Stimulated activated CD8-positive, alpha-beta memory T cell treated with anti-CD3 and anti-CD28 coated beads, Interleukin-7, amount 100 ng/mL, for 4 hours (primary cell): ENCODE measurements around the gene FAM217A.

Experiments used
- DNase-seq, 2 donors: peaks; one replicate each; pipeline ENCODE4 v3.0.0-alpha.2; 2020; ENCODE audit warnings: low read depth in 2 of 2

The FAM217A gene

DNA sequence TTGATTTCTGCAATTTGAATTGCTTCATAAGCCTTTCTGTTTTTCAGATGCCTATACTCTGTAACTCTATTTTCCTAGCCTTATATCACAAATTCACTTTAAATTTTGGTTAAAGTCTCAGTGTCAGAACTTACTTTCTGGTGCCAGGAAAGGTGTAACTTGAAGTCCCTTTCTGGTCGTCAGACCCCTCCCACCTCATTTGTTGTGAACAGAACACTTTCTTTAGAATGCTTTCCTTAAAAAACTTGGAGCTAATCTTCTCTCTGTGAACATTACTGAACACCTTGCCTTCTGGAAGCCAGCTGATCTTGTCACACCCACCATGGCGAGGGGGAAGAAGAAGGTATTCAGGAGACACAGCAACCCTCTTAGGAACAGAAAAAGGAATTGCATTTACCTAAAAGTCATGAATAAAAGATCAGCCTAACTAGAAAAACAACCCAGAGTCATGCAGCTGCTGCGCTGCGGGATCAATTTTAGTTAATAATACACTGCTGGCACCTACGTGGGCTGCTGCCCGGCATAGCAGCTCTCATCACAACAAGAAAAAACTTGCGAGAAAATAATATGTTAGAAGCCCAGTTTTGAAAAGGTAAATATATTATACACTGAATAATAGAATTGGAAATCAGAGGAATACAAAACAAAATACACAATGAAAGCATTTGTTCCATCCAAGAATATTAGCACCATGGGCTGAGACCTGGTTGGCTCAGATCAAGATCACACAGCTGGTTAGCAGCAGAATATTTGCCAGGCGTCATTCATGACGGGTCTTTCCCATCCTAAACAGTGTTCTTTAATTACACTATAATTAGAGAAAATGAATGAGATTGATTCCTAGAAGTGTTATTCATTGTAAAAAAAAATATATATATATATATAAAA, 5.8 kb upstream of the FAM217A start:
- DNase-seq: no peak

DNA sequence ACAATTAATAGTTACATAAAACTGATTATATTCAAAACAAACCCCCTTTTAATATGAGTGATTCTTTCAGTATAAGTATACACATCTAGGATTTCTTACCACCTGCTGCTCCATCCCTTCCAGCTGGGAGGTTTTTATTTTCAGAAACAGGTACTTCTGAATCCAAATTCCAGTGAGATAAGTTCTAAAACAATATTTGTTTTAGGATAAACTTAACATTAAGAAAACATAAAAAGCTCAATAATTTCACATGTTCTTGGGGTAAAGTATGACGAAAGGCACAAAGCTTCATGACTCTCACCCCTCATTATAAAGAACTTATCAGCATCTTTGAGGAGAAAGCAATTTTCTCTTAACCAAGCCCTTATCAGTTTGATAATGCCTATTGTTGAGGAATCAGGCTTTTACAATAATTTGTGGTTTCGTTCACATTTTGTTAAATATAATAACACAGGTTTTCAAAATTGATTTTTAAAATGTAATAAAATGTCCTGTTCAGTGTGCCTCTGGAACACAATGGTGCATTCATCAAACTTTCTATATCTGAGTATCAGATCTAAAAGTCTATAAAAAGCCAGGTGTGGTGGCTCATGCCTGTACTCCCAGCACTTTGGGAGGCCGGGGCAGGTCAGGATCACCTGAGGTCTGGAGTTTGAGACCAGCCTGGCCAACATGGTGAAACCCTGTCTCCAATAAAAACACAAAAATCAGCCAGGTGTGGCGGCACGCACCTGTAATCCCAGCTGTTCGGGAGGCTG, 4.3 kb downstream of the FAM217A start:
- no peak for DNase-seq

DNA sequence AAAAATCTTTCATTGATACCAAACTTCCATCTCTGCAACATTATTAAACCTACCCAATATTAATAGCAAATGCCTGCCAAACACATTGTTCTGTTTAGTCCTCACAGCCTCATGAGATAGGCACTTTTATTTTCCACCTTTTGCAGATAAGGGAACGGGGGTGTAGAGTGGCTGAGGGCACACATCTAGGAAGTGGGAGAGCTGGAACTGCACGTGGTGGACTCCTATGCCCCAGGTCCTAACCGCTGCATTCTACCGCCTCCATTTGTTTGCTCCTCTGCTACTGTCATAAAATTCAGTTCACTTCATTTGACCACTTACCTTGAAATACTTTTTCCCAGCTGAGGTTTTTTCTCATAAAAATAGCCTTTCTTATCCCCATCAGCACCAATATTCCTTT, 7.6 kb downstream of the FAM217A start:
- DNase-seq: no peak

DNA sequence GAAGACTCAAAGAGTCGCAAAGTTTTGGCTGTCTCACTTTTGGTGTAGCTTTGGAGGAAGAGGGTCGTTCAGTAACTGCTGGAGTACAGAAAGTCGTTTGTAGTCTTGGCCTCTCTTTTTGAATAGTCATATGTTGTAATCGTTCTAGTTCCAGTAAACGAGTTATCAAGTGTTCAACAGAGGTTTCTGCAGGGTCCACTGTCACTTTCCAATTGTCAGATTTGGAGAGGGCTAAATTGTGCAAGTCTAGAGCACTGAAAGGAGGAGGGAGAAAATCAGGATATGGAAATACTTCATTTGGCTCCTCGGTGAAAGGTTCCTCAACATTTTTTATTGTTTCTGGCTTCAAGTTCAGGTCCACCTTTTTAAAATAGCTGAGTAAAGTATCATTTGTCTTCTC, 9.7 kb downstream of the FAM217A start:
- DNase-seq: no peak

DNA sequence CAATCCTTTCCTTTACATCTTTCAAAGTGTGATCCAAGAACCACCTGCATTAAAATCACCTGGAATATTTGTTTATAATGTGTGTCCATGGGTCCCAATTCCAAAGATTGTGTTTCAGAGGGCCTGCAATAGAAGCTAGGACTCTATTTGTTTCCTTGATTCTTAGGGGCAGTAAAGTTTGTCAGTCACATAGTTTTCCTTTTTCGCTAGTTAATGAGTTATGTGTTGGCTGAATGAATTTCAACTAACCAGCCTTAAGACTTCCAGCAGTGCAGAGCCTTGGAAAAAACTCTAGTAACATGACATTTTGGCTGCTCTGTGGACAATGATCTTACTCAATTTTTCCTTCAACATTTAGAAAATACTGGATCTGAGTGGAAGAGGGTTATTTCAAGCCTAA, 11.3 kb downstream of the FAM217A start:
- DNase-seq: no peak

DNA sequence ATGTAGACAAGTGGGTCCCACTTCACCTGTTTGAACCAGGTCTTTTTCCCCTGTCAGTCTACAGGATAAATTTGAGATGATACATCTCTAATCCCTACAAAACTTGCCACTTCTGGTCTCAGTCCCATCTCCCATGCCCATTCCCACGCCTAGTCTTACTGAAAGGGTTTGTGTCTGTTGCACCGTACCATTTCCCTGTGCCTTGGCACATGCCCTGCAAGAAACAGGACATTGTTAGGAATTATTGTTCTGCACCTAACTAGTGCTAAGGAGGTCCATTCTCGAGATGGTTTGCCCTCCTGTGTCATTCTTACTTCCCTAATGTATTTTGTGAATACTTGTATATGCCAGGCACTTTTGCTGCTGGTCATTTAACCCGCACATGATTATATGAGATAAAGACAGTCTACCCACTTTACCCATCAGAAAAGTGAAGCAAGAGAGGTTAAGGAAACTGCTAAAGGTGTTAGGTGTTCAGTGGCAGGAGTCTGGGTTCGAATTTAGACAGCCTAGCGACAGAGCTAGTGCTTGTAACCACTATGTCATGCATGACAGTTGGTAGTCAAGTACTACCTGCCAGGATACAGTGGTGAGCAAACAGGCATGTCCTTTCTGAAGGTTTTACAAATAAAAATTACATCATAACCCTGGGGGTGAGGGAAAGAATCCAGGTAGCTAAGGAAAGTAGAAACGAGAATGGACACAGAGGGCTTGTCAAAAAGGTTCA, 12.7 kb downstream of the FAM217A start:
- no peak for DNase-seq

DNA sequence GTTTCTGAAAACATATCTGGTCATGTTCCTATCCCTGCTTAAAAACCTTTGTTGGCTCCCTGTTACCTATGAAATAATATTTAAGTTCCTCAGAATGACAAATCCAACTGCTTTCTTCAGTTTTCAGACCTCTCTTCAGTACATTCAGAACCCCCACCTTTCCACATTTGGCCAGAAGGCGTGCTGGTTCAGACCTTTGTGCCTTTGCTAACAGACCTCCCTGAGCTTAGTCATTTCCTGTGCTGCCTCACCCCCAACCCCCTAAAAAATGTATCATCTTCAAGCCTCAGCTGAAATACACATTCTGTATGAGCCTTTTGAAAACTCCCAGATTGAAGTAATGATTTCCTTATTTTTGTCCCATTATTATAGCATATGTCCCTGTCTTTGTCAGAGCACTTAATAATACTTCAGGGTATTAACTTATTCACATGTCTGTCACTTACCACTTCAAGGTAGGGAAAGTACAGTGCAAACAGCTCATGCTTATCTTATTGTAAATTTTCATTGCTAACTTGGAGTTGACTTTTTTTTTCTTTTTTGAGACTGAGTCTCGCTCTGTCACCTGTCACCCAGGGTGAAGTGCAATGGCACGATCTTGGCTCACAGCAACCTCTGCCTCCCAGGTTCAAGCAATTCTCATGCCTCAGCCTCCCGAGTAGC, 19.7 kb downstream of the FAM217A start:
- DNase-seq: peak; percentile 49 to 62

DNA sequence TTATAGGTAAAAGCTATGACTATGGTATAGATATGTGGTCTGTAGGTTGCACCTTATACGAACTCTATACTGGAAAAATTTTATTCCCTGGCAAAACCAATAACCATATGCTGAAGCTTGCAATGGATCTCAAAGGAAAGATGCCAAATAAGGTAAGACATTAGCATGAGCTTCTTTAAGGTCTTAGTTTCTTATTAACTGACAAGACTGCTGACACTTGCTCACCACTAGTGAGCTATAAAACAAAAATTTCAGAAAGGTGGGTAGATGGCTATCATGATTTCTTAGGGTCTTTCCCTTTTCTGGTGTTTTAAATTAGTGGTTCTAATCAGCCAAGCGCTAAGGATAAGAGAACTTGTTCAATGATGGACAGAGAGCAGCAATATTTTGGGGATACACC, 21.9 kb downstream of the FAM217A start:
- no peak for DNase-seq

DNA sequence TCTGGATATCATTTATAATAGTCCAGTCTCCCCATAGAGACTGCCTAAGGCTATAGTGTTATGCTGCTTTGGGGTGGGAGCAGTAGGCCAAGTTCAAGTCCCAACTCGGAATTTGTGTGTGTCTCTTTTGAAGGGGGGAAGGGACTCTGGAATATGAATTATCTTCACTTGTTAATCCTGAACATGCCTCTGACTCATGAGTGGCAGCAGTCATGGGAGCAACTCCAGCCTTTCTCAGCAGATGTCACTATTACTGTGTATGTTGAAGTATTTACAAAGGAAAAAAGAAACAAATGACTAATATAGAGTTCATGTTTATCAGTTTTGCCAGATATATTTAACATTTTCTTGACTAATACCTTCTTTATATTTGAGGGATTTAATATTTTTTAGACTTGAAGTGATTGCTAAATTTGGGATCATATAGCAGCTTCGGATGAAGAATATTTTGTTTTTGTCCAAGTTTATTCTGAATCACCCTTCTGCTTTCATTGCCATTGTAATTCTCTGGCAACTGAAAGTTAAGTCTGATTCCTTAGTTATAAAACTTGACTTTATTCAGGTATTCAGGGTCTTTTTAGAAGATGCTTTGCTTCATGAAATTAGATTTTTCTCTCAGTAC, 23.4 kb downstream of the FAM217A start:
- no peak for DNase-seq

DNA sequence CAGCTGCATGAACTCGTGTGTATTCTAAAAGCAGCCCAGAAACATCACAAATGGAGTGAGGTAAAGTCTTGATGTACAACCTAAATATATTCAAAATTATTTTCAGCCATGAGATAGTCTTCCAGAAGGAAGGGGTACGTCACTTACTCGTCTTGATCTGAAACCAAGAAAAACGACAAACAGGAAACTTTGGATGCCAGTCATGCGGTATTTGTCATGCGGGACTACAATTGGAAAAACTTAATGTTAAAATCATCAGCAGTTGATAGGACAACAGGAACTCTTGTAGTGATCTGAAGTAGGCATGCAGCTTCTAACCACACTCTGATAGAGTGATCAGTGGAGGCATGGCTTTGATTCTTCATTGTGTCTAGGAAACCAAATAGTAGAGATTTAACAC, 29.7 kb downstream of the FAM217A start:
- no peak for DNase-seq

DNA sequence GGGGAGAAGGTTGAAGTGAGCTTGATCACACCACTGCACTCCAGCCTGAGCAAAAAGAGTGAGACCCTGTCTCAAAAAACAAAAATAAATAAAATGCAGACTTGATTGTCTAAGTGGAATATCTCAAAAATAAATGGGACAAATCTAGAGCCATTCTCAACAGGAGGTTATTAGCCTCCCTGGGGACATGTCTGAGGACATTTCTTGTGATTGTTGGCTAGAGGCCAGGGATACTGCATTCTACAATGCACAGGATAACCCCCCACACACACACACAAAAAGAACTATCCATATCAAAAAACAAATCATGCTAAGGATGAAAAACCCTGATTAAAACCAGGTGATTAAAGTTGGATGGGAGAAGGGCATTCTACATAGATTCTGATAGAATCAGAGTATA, 37.5 kb downstream of the FAM217A start:
- no peak for DNase-seq

DNA sequence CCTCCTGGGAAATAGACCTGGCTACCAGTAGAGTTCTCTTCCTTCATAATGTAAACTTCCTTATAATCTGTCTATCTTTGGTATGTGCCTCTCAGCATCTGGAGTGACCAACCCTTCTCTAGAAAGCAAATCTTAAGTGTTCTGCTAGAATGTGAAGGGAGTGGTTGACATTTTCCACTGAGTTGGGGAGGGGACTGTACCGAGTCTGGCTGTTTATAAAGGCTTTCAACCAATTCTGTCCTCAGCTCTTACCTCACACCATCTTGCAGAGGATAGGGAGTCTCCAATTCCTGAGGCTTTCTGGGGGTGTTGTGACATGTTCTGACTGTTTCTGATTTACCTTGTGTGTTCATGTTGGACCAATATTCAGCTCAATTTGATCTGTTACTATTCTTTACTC, 39.6 kb downstream of the FAM217A start:
- DNase-seq: no peak

DNA sequence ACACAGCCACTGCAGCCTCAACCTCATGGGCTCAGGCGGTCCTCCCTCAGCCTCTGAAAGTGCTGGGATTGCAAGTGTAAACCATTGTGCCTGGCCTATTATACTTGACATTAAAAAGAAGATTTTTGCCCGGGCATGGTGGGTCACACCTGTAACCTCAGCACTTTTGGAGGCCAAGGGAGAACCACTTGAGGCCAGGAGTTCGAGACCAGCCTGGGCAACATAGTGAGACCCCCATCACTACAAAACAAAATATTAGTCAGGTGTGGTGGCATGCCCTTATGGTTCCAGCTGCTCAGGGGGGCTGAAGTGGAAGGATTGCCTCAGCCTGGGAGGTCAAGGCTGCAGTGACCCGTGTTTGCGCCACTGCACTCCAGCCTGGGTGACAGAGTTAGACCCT, 42.4 kb downstream of the FAM217A start:
- DNase-seq: no peak

DNA sequence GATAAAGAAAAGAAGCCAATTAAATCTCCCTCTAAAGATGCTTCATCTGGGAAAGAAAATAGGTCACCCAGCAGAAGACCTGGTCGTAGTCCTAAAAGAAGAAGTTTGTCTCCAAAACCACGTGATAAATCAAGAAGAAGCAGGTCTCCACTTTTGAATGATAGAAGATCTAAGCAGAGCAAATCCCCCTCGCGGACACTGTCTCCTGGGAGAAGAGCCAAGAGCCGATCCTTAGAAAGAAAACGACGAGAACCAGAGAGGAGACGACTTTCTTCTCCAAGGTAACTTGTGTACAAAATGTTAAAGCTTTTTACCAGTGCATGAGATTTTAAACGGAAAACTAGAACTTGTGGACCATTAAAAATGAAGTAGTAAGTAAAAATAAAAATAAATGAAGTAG, 46.5 kb downstream of the FAM217A start:
- no peak for DNase-seq

DNA sequence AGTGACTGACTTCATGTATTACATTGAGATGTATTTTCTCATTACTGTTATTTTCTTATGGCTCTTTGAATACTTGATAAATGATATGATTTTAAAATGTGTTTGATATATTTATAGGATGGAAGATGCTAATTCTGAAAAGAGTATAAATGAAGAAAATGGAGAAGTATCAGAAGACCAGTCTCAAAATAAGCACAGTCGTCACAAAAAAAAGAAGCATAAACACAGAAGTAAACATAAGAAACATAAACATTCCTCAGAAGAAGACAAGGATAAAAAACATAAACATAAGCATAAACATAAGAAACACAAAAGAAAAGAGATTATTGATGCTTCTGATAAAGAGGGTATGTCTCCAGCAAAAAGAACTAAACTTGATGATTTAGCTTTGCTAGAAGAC, 47.5 kb downstream of the FAM217A start:
- no peak for DNase-seq

DNA sequence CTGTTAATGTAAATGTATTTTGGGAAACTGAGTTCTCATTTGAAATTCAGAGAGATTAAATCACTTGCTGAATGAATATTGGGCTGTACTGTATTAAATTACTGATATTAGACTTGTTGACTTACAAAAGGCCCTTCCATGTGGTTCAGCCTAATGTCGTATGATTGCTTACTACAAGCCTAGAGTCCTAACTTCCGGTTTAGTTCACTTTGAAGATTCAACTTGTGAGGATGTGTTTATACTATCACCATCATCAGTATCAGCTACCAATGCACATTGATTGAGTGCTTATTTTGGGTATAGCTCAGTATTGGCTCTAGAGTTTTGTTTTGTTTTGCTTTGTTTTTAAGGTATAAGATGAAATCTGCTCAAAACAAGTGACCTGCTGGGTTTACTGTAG, 48.3 kb downstream of the FAM217A start:
- no peak for DNase-seq

DNA sequence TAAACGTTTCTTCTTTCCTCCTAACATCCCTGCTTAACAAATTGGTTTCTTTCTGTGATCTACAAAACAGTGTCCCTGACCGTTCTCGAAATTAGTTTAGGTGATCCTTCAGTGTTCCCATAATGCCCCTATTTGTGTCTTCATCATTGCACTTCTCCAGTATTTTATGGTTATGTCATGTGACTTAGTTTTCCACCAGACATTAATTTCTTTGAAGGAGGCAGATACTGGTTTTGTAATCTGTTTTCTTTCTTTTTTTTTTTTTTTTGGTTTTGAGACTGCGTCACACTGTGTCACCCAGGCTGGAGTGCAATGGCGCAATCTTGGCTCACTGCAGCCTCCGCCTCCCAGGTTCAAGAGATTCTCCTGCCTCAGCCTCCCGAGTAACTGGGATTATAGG, 49.2 kb downstream of the FAM217A start:
- no peak for DNase-seq

DNA sequence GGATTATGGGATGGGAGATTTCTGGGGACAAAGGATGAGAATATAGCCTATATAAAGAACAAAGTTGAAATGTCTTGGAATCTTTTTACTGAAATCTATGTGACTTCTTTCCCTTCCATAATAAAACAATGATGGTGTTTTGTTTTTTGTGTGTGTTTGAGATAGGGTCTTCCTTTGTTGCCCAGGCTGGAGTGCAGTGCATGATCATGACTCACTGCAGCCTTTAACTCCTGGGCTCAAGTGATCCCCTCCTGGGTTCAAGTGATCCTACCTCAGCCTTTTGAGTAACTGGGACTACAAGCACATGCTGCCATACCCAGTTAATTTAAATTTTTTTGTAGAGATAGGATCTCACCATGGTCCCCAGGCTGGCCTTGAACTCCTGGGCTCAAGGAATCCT, 50.9 kb downstream of the FAM217A start:
- no peak for DNase-seq

DNA sequence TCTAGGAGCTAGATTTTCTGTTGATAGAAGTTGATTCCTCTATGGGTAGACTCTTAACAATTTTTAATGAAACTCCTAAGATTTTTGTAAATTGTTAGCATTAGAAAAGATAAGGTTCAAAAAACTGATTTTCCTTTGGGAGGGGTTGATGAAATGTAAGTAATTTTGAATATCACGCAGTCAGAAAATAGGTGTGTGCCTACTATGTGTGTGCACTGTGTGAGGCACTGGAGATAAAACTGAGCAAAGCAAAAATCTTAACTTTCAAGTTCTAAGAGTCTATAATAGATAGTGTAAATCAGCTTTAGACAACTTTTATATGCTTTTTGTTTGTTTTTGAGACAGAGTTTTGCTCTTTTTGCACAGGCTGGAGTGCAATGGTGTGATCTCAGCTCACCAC, 53.3 kb downstream of the FAM217A start:
- no peak for DNase-seq

DNA sequence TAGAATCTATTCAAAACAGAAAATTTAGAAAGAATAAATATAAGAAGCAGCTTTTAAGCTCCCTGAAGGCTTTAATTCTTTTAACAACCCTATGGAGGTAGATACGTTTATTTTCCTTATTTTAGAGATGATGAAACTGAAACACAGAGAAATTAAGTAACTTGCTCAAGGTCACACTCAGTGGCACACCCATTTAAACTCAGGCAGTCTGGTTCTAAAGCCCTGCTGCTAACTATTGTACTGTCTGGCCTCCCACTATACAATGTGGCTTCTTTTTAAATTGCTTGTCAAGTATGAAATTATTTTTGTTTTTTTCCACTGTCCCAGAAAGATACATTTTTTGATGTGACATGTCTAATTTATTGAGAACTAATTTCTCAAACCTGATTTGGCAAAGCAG, 55.7 kb downstream of the FAM217A start:
- DNase-seq: no peak

DNA sequence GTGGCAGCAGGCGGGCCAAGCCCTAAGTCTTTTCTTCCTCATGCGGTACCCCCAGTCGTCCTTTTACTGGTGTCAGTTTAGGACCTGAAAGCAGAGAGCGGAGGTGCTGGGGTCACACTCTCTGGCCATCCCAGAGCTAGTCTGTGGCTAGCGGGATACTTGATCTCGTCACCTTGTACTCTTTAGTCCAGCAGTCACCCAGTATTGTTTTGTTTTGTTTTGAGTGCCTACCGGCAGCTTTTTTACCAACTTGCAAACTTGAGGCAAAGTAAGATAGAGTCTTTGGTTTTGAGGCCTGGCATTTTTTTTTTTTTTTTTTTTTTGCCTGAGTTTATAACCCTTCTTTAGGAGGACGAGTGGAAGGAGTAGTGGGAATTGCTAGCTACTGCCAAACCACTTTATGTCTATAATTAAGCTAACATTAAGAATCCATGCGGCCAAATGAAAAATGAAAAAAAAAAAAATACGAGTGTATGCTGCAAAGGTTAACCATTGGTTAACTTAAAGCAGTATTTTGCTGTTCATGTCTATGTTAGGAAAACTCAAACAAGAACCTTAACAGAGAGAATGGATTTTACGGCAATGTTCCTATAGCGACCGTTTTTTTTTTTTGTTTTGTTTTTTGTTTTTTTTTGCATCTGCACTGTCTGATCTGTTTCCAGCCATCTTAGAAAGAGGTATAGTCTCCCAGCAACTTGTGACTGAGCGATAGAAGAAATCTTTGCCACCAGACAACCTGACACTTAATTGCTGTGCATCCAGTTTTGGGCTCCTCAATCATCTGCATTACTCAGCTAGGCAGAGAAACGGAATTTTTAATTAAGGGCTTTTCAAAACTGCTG, 56.9 kb downstream of the FAM217A start:
- DNase-seq: no peak
